ENCODE data around the gene CTSS.
"Not testable (repeated sequence)": the region's sequence is repeated elsewhere in the genome, so short reads cannot be mapped to it uniquely, and the experiment has no call there.

The CTSS gene

GRCh38 chr1:150720098-150720497 lies 45.5 kb downstream of the CTSS start:
- no peak for TF ChIP-seq CTCF (IDR thresholded peaks at IDR 0.05; ENCODE audit: low read depth, low read length)
- no peak overlapping the region for H3K4me3 ChIP-seq (ENCODE audit: low read depth, low read length)

- no peak overlapping the region for H3K4me3 ChIP-seq (ENCODE audit: low read depth, low read length)
- no peak for TF ChIP-seq CTCF (IDR thresholded peaks at IDR 0.05; ENCODE audit: low read depth, low read length)
Measured at GRCh38 chr1:150718225-150718891, 47.2 kb downstream of the CTSS start.

GRCh38 chr1:150709031-150709430 lies 56.5 kb downstream of the CTSS start:
- not testable (repeated sequence) for H3K4me3 ChIP-seq (ENCODE audit: low read depth, low read length)

GRCh38 chr1:150708595-150708994 lies 57.0 kb downstream of the CTSS start:
- TF ChIP-seq CTCF (IDR thresholded peaks at IDR 0.05; ENCODE audit: low read depth, low read length), result no peak
- H3K4me3 ChIP-seq (ENCODE audit: low read depth, low read length), result no peak overlapping the region

GRCh38 chr1:150706091-150706490 lies 59.5 kb downstream of the CTSS start:
- TF ChIP-seq CTCF (IDR thresholded peaks at IDR 0.05; ENCODE audit: low read depth, low read length), result no peak
- no peak overlapping the region for H3K4me3 ChIP-seq (ENCODE audit: low read depth, low read length)

- TF ChIP-seq CTCF (IDR thresholded peaks at IDR 0.05; ENCODE audit: low read depth, low read length), result no peak
- H3K4me3 ChIP-seq (ENCODE audit: low read depth, low read length), result no peak overlapping the region
Measured at GRCh38 chr1:150703427-150703826, 62.2 kb downstream of the CTSS start.

GRCh38 chr1:150696995-150697927 lies 68.3 kb downstream of the CTSS start, which contains the start of gene GOLPH3L:
Gene GOLPH3L (minus strand): TSS chr1:150697154. CDS start chr1:150694838, 2,316 bp downstream.
- peak within 1 kb of the TSS; percentile 73 for H3K4me3 ChIP-seq (ENCODE audit: low read depth, low read length)
- TF ChIP-seq CTCF (IDR thresholded peaks at IDR 0.05; ENCODE audit: low read depth, low read length), result no peak

Measured in WI38 (cell line).